ENCODE data around the gene NACC2. TPM values are rescaled to one million over a fixed set of nuclear protein-coding genes. Genes with fewer than 3 reads are reported as not detected.
"Not testable (repeated sequence)": the region's sequence is repeated elsewhere in the genome, so short reads cannot be mapped to it uniquely, and the experiment has no call there.

NACC2 gene
- total RNA-seq, 4 donors from 2014 or later = 22.2 to 64.3 (median 26.5) TPM

DNA sequence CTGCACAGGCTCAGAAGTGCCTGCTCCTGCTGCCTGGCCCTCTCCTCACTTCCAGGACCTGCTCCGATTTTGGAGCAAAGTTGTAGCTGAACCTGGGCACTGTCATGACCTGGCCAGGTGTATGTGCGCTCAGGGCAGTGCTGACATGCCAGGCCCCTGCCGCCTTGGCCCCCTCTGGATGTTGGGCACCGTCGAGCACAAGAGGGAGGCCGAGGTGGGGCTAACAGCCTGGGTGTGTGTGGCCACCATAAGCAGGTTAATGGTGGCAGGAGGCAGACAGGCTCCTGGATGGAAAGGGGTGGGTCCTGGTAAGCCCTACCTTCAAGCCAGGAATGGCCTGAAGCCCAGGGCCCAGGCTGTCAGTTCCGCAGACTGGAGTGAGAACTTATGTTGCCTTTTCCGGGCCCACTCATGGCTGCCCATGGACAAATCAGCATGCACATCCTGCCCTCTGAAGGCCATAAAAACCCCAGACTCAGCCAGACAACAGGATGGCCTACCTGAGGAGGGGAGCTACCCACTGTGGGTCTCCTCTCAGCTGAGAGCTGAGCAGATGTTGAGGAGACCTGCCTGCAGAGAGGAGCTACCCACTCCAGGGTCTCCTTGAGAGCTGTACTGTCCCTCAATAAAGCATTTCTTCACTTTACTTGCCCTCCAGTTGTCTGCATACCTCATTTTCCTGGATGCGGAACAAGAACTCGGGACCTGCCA lies 66.2 kb downstream of the NACC2 start:
- TF ChIP-seq CTCF (IDR thresholded peaks at IDR 0.05) = no peak
- no peak for TF ChIP-seq EP300 (IDR thresholded peaks at IDR 0.05; ENCODE audit: low read depth)
- TF ChIP-seq POLR2A (IDR thresholded peaks at IDR 0.05) = no peak
- no peak for TF ChIP-seq POLR2AphosphoS5 (IDR thresholded peaks at IDR 0.05)
- Histone ChIP-seq H3K4me1 (peaks cover 0 to 17% (median 3%) of the 10 kb centered on the region in 4 donors), H3K9me3 (no peaks in the 10 kb centered on the region), H3K36me3 (peaks cover 0 to 3% (median 0%) of the 10 kb centered on the region in 4 donors), H3K4me3 (no peak overlapping the region), H3K27me3 (no peaks in the 10 kb centered on the region), H3K27ac (no peak overlapping the region)
- no peak for DNase-seq
- intact Hi-C loops (cut with DNase I; ENCODE audit: low total_unique reads) = no loop called here
- 86% methylated on average over 8 of the region's 10 CpGs; no CpG with 5 or more reads in 1 of the 2 donors for WGBS, 2 donors (ENCODE audit: low coverage in 1 of 2)
- in situ Hi-C loops (cut with MboI; ENCODE audit: low pct_ligation_motif_present in 1 of 4, low pct_unique_long_range_greater_than_20kb in 1 of 4, low sequenced_read_pairs in 3 of 4) = no loop called here

DNA sequence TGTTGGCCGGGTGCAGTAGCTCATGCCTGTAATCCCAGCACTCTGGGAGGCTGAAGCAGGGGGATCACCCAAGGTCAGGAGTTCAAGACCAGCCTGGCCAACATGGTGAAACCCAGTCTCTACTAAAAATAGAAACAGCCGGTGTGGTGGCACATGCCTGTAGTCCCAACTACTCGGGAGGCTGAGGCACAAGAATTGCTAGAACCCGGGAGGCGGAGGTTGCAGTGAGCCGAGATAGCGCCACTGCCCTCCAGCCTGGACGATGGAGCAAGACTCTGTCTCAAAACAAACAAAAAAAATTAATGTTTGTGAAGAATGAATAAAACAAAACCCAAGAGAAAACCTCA lies 68.2 kb downstream of the NACC2 start:
- intact Hi-C loops (cut with DNase I; ENCODE audit: low total_unique reads); H3K27ac ChIP-seq; H3K27me3 ChIP-seq; H3K36me3 ChIP-seq; H3K4me1 ChIP-seq; DNase-seq; H3K4me3 ChIP-seq; in situ Hi-C loops (cut with MboI; ENCODE audit: low pct_ligation_motif_present in 1 of 4, low pct_unique_long_range_greater_than_20kb in 1 of 4, low sequenced_read_pairs in 3 of 4); H3K9me3 ChIP-seq: not testable (repeated sequence)
- 60 to 84% methylated on average over 2 to 8 of the region's 8 CpGs for WGBS, 2 donors (ENCODE audit: low coverage in 1 of 2)

DNA sequence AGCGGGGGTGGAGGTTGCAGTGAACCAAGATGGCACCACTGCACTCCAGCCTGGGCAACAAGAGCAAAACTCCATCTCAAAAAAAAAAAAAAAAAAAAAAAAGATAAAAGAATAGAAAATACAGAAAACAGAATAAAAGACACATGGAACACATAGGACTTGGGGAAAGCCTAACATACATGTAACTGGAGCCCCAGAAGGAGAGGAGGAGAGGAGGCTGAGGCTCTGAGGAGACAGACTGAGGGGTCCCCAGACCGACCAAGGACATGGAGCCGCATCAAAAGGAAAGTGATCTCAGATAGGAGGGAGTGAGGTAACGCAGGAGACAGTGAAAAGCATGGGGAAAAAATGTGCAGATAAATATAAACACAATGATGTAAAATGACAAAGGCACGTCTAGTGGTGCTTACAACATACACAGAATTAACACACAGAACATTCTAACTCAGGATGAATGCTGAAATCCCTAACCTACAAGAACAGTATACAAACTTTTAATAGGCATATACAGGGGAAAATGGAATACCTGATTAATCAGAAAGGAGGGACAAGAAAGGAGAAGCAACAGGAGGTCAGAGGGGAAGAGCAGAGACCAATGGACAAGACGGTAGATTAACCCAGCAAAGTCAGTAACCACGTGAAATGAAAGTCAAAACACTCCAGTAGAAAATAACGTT lies 68.7 kb downstream of the NACC2 start:
- Histone ChIP-seq H3K4me1 (peaks cover 0 to 7% (median 3%) of the 10 kb centered on the region in 4 donors), H3K27ac (no peak overlapping the region), H3K36me3 (peaks cover 0 to 3% (median 0%) of the 10 kb centered on the region in 4 donors), H3K27me3 (no peaks in the 10 kb centered on the region), H3K4me3 (no peak overlapping the region), H3K9me3 (no peaks in the 10 kb centered on the region)
- intact Hi-C loops (cut with DNase I; ENCODE audit: low total_unique reads) (no loop called here), in situ Hi-C loops (cut with MboI; ENCODE audit: low pct_ligation_motif_present in 1 of 4, low pct_unique_long_range_greater_than_20kb in 1 of 4, low sequenced_read_pairs in 3 of 4) (no loop called here)
- TF ChIP-seq POLR2A (IDR thresholded peaks at IDR 0.05) = no peak
- no peak for TF ChIP-seq CTCF (IDR thresholded peaks at IDR 0.05)
- TF ChIP-seq EP300 (IDR thresholded peaks at IDR 0.05; ENCODE audit: low read depth) = no peak
- TF ChIP-seq POLR2AphosphoS5 (IDR thresholded peaks at IDR 0.05) = no peak
- WGBS, 2 donors (ENCODE audit: low coverage in 1 of 2) = 76 to 88% methylated on average over 7 to 8 of the region's 8 CpGs
- DNase-seq = no peak

- peaks cover 0 to 7% (median 3%) of the 10 kb centered on the region in 4 donors for H3K4me1 ChIP-seq
- intact Hi-C loops (cut with DNase I; ENCODE audit: low total_unique reads) (no loop called here), in situ Hi-C loops (cut with MboI; ENCODE audit: low pct_ligation_motif_present in 1 of 4, low pct_unique_long_range_greater_than_20kb in 1 of 4, low sequenced_read_pairs in 3 of 4) (no loop called here)
- WGBS, 2 donors (ENCODE audit: low coverage in 1 of 2) = 46 to 83% methylated on average over 8 to 10 of the region's 10 CpGs
- H3K4me3 ChIP-seq = no peak overlapping the region
- H3K27ac ChIP-seq = no peak overlapping the region
- peaks cover 0 to 3% (median 0%) of the 10 kb centered on the region in 4 donors for H3K36me3 ChIP-seq
- H3K9me3 ChIP-seq = no peaks in the 10 kb centered on the region
- no peaks in the 10 kb centered on the region for H3K27me3 ChIP-seq
- DNase-seq = no peak
- TF ChIP-seq CTCF (IDR thresholded peaks at IDR 0.05) = no peak
- TF ChIP-seq POLR2AphosphoS5 (IDR thresholded peaks at IDR 0.05) = no peak
- TF ChIP-seq POLR2A (IDR thresholded peaks at IDR 0.05) = no peak
- no peak for TF ChIP-seq EP300 (IDR thresholded peaks at IDR 0.05; ENCODE audit: low read depth)
Measured at GRCh38 chr9:136025481-136025880, 69.6 kb downstream of the NACC2 start.
